Measurements from ENCODE around the gene DUSP16. TPM values are rescaled to one million over a fixed set of nuclear protein-coding genes. Genes with fewer than 3 reads are reported as not detected.

Gene DUSP16
- total and polyA plus RNA-seq, 2 of the 8 experiments (the other 6 are each of a cell fraction or from before 2014, with no cell fraction given) = 31.6 to 55.9 TPM

DNA sequence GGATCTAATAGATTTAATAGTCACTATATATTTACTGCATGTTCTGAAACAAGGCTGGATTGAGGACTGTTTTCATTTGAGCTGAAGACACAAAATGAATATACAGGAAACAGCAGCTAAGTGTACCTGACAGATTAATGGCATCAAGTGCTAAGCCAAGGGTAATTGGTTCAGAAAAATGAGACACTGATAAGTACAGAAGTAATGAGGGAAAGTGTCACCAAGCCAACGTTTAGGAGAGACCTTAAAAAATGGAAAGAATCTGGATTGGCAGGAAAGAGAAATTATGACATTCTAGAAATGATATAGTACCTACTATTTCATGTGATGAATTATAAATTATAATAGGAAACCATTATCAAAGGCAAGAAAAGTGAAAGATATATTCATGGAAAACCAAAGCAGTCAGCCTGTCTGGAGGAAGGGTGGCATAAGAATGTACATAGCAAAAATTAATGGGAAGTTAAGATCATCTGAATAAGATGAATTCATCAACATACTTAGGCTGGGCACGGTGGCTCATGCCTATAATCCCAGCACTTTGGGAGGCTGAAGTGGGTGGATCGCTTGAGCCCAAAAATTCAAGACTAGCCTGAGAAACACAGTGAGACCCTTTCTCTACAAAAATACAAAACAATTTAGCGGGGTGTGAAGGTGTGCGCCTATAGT is 21.0 kb upstream of the DUSP16 start (continued):
- TF ChIP-seq, protein P1, sequence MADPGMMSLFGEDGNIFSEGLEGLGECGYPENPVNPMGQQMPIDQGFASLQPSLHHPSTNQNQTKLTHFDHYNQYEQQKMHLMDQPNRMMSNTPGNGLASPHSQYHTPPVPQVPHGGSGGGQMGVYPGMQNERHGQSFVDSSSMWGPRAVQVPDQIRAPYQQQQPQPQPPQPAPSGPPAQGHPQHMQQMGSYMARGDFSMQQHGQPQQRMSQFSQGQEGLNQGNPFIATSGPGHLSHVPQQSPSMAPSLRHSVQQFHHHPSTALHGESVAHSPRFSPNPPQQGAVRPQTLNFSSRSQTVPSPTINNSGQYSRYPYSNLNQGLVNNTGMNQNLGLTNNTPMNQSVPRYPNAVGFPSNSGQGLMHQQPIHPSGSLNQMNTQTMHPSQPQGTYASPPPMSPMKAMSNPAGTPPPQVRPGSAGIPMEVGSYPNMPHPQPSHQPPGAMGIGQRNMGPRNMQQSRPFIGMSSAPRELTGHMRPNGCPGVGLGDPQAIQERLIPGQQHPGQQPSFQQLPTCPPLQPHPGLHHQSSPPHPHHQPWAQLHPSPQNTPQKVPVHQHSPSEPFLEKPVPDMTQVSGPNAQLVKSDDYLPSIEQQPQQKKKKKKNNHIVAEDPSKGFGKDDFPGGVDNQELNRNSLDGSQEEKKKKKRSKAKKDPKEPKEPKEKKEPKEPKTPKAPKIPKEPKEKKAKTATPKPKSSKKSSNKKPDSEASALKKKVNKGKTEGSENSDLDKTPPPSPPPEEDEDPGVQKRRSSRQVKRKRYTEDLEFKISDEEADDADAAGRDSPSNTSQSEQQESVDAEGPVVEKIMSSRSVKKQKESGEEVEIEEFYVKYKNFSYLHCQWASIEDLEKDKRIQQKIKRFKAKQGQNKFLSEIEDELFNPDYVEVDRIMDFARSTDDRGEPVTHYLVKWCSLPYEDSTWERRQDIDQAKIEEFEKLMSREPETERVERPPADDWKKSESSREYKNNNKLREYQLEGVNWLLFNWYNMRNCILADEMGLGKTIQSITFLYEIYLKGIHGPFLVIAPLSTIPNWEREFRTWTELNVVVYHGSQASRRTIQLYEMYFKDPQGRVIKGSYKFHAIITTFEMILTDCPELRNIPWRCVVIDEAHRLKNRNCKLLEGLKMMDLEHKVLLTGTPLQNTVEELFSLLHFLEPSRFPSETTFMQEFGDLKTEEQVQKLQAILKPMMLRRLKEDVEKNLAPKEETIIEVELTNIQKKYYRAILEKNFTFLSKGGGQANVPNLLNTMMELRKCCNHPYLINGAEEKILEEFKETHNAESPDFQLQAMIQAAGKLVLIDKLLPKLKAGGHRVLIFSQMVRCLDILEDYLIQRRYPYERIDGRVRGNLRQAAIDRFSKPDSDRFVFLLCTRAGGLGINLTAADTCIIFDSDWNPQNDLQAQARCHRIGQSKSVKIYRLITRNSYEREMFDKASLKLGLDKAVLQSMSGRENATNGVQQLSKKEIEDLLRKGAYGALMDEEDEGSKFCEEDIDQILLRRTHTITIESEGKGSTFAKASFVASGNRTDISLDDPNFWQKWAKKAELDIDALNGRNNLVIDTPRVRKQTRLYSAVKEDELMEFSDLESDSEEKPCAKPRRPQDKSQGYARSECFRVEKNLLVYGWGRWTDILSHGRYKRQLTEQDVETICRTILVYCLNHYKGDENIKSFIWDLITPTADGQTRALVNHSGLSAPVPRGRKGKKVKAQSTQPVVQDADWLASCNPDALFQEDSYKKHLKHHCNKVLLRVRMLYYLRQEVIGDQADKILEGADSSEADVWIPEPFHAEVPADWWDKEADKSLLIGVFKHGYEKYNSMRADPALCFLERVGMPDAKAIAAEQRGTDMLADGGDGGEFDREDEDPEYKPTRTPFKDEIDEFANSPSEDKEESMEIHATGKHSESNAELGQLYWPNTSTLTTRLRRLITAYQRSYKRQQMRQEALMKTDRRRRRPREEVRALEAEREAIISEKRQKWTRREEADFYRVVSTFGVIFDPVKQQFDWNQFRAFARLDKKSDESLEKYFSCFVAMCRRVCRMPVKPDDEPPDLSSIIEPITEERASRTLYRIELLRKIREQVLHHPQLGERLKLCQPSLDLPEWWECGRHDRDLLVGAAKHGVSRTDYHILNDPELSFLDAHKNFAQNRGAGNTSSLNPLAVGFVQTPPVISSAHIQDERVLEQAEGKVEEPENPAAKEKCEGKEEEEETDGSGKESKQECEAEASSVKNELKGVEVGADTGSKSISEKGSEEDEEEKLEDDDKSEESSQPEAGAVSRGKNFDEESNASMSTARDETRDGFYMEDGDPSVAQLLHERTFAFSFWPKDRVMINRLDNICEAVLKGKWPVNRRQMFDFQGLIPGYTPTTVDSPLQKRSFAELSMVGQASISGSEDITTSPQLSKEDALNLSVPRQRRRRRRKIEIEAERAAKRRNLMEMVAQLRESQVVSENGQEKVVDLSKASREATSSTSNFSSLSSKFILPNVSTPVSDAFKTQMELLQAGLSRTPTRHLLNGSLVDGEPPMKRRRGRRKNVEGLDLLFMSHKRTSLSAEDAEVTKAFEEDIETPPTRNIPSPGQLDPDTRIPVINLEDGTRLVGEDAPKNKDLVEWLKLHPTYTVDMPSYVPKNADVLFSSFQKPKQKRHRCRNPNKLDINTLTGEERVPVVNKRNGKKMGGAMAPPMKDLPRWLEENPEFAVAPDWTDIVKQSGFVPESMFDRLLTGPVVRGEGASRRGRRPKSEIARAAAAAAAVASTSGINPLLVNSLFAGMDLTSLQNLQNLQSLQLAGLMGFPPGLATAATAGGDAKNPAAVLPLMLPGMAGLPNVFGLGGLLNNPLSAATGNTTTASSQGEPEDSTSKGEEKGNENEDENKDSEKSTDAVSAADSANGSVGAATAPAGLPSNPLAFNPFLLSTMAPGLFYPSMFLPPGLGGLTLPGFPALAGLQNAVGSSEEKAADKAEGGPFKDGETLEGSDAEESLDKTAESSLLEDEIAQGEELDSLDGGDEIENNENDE (IDR thresholded peaks at IDR 0.05; ENCODE audit: insufficient replicate concordance, low read length) = no peak
- no peak for TF ChIP-seq RXRA (IDR thresholded peaks at IDR 0.05; ENCODE audit: insufficient read depth, low read depth, low read length)
- TF ChIP-seq EP300 (IDR thresholded peaks at IDR 0.05; ENCODE audit: borderline replicate concordance in 1 of 2, low read depth in 2 of 2, low read length in 2 of 2) = no peak
- TF ChIP-seq SIX5 (IDR thresholded peaks at IDR 0.05; ENCODE audit: low read depth, low read length) = no peak
- TF ChIP-seq CTBP2 (IDR thresholded peaks at IDR 0.05; ENCODE audit: borderline replicate concordance, insufficient read depth, insufficient read length, low read length) = no peak
- TF ChIP-seq SP2 (IDR thresholded peaks at IDR 0.05; ENCODE audit: low read length) = no peak
- TF ChIP-seq GABPA (IDR thresholded peaks at IDR 0.05; ENCODE audit: borderline replicate concordance, insufficient read depth, low read length) = no peak
- TF ChIP-seq CHD1 (IDR thresholded peaks at IDR 0.05; ENCODE audit: low read depth, low read length) = no peak
- no peak for TF ChIP-seq KDM4A (IDR thresholded peaks at IDR 0.05; ENCODE audit: low read depth, low read length, severe bottlenecking)
